Tibial artery (tissue), 4 donors: ENCODE data around the gene RPS14.

ENCODE experiments used
- DNase-seq, 2 donors: peaks; one replicate each; pipeline ENCODE4 v3.0.0-alpha.2; 2019
- H3K27ac ChIP-seq, 2 donors: fragments of 200-600 bp; sonication (generic) in 1 of 2; 1 replicate in 1 of 2; 2 replicates in 1 of 2; pipeline ENCODE4 v1.5.1; 2018 to 2019; ENCODE audit warnings: mild to moderate bottlenecking in 1 of 2
- H3K27me3 ChIP-seq, 2 donors: fragments of 200-600 bp; sonication (generic) in 1 of 2; one replicate each; pipeline versions ENCODE4 v1.5.1 to v1.6.0; 2016 to 2019
- H3K36me3 ChIP-seq, 3 donors: fragments of 200-600 bp; sonication (generic) in 2 of 3; one replicate each; pipeline ENCODE4 v1.5.1; 2016 to 2019; ENCODE audit warnings: mild to moderate bottlenecking in 2 of 3
- H3K4me1 ChIP-seq, 4 donors: fragments of 200-600 bp; sonication (generic) in 2 of 4; 1 replicate in 3 of 4; 2 replicates in 1 of 4; pipeline ENCODE4 v1.5.1; 2016 to 2019
- H3K4me3 ChIP-seq, 2 donors: fragments of 200-600 bp; sonication (generic) in 1 of 2; 1 replicate in 1 of 2; 2 replicates in 1 of 2; pipeline ENCODE4 v1.5.1; 2018 to 2019; ENCODE audit warnings: mild to moderate bottlenecking in 2 of 2
- H3K9me3 ChIP-seq, 3 donors: fragments of 200-600 bp; sonication (generic) in 1 of 3; one replicate each; pipeline ENCODE4 v1.5.1; 2016 to 2019
- intact Hi-C: fragments of 100-400 bp; cut with DNase I; formaldehyde crosslinking; loops from one replicate; pipeline ENCODE4 v1.15.0; 2023; ENCODE audit warnings: low total_unique reads
- TF ChIP-seq, protein P1 (sequence below), 2 experiments: fragments of 200-600 bp in 1 of 2; fragments of 450-650 bp in 1 of 2; IDR thresholded peaks; one replicate each; pipeline ENCODE4 v1.5.1; 2017 to 2019; ENCODE audit warnings: antibody characterized with exemption in 2 of 2, mild to moderate bottlenecking in 1 of 2, moderate library complexity in 1 of 2

Gene RPS14

GRCh38 chr5:150473673-150474358 is 24.3 kb upstream of the RPS14 start:
- no peak for DNase-seq
- H3K27me3 ChIP-seq, result no peaks in the 10 kb centered on the region
- TF ChIP-seq, protein P1, sequence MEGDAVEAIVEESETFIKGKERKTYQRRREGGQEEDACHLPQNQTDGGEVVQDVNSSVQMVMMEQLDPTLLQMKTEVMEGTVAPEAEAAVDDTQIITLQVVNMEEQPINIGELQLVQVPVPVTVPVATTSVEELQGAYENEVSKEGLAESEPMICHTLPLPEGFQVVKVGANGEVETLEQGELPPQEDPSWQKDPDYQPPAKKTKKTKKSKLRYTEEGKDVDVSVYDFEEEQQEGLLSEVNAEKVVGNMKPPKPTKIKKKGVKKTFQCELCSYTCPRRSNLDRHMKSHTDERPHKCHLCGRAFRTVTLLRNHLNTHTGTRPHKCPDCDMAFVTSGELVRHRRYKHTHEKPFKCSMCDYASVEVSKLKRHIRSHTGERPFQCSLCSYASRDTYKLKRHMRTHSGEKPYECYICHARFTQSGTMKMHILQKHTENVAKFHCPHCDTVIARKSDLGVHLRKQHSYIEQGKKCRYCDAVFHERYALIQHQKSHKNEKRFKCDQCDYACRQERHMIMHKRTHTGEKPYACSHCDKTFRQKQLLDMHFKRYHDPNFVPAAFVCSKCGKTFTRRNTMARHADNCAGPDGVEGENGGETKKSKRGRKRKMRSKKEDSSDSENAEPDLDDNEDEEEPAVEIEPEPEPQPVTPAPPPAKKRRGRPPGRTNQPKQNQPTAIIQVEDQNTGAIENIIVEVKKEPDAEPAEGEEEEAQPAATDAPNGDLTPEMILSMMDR (IDR thresholded peaks at IDR 0.05), result no peak
- H3K4me3 ChIP-seq, result no peak overlapping the region
- no peaks in the 10 kb centered on the region for H3K9me3 ChIP-seq
- H3K36me3 ChIP-seq, result no peaks in the 10 kb centered on the region
- intact Hi-C loops, result no loop called here
- H3K4me1 ChIP-seq, result peaks cover 0 to 14% (median 4%) of the 10 kb centered on the region in 4 donors
- no peak overlapping the region for H3K27ac ChIP-seq

GRCh38 chr5:150469718-150470469 is 20.4 kb upstream of the RPS14 start:
- TF ChIP-seq, protein P1 (IDR thresholded peaks at IDR 0.05), result no peak
- Histone ChIP-seq H3K4me1 (peaks cover 0 to 18% (median 6%) of the 10 kb centered on the region in 4 donors), H3K4me3 (no peak overlapping the region), H3K36me3 (no peaks in the 10 kb centered on the region), H3K27ac (no peak overlapping the region), H3K27me3 (no peaks in the 10 kb centered on the region), H3K9me3 (no peaks in the 10 kb centered on the region)
- no peak for DNase-seq
- intact Hi-C loops, result no loop called here

DNA sequence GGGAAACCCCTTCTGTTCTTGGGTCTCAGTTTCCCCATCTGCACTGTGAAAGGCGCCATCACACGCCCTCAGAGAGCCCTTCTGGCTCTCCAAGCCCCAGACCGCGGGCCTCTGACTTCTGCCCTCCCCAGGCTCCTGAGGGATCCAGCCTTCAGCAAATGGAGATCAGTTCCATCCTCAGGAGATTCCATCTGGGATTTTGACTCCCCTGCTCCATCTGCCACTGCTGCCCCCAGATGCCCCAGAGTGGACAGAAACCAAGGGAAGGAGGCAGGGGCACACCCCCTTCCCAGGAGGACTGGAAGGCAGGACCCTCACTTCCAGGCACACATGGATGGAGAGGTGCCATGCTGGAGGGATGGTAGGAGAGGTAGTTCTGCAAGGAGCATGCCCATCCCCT is 18.7 kb upstream of the RPS14 start:
- Histone ChIP-seq H3K4me1 (peaks cover 0 to 25% (median 8%) of the 10 kb centered on the region in 4 donors), H3K27ac (no peak overlapping the region), H3K36me3 (no peaks in the 10 kb centered on the region), H3K27me3 (no peaks in the 10 kb centered on the region), H3K4me3 (no peak overlapping the region), H3K9me3 (no peaks in the 10 kb centered on the region)
- TF ChIP-seq, protein P1 (IDR thresholded peaks at IDR 0.05), result no peak
- DNase-seq, result no peak
- intact Hi-C loops, result no loop called here

- no peak overlapping the region for H3K27ac ChIP-seq
- intact Hi-C loops, result no loop called here
These were observed 16.4 kb upstream of the RPS14 start for GRCh38 chr5:150465927-150466326.

DNA sequence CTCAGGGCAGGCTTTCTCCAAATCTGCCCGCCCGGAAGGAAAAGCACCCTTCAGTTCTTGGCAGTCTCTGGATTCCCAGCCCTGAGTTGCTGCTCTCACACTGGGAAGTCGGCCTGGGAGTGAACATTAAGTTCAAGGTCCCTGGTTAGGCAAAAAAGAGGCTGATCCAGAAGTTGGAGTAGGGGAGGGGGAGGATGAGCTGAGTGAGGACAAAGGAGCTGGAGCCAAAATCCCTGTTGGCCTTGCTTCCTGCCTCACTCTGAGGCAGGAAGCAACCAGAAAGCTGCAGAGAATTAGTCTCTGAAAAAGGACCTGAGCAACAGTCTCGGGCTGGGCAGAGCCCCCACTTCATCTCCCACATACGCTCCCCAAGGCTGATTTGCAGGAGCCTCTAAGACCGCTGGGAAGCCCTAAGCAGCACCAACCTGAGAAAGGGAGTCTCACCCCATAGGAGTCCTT is 15.0 kb upstream of the RPS14 start:
- H3K36me3 ChIP-seq, result no peaks in the 10 kb centered on the region
- H3K9me3 ChIP-seq, result no peaks in the 10 kb centered on the region
- no peak for DNase-seq
- no peak overlapping the region for H3K27ac ChIP-seq
- peaks cover 0 to 13% (median 7%) of the 10 kb centered on the region in 4 donors for H3K4me1 ChIP-seq
- intact Hi-C loops, result no loop called here
- H3K27me3 ChIP-seq, result no peaks in the 10 kb centered on the region
- TF ChIP-seq, protein P1 (IDR thresholded peaks at IDR 0.05), result no peak
- no peak overlapping the region for H3K4me3 ChIP-seq

More at GRCh38 chr5:150465927-150466326, 16.4 kb upstream of the RPS14 start:
- H3K27me3 ChIP-seq, result no peaks in the 10 kb centered on the region
- no peaks in the 10 kb centered on the region for H3K36me3 ChIP-seq
- no peaks in the 10 kb centered on the region for H3K9me3 ChIP-seq
- no peak for DNase-seq
- no peak overlapping the region for H3K4me3 ChIP-seq
- TF ChIP-seq, protein P1 (IDR thresholded peaks at IDR 0.05), result no peak
- peaks cover 0 to 19% (median 8%) of the 10 kb centered on the region in 4 donors for H3K4me1 ChIP-seq
